SJSA1 (cell line): Measurements from ENCODE around the gene GAB4. TPM values are rescaled to one million over a fixed set of nuclear protein-coding genes. Genes with fewer than 3 reads are reported as not detected.

Source experiments
- DNase-seq, 2 experiments: peaks; one replicate each; pipeline ENCODE4 v3.0.0-alpha.2; 2015 to 2020; ENCODE audit warnings: low spot score in 2 of 2, low read depth in 1 of 2
- H3K27ac ChIP-seq: fragments of 250-450 bp; sonication (Bioruptor Pico); 2 replicates; pipeline ENCODE4 v1.5.1; 2020; ENCODE audit warnings: mild to moderate bottlenecking, moderate library complexity
- H3K27me3 ChIP-seq: fragments of 250-450 bp; sonication (Bioruptor Pico); replicated peaks from 2 replicates; pipeline ENCODE4 v1.5.1; 2020; ENCODE audit warnings: mild to moderate bottlenecking, moderate library complexity
- H3K36me3 ChIP-seq: fragments of 250-450 bp; sonication (Bioruptor Pico); 2 replicates; pipeline ENCODE4 v1.5.1; 2020; ENCODE audit warnings: mild to moderate bottlenecking
- H3K4me1 ChIP-seq: fragments of 250-450 bp; sonication (Bioruptor Pico); replicated peaks from 2 replicates; pipeline ENCODE4 v1.6.1; 2021; ENCODE audit warnings: mild to moderate bottlenecking
- H3K4me3 ChIP-seq: fragments of 250-450 bp; sonication (Bioruptor Pico); 2 replicates; pipeline ENCODE4 v1.5.1; 2020; ENCODE audit warnings: mild to moderate bottlenecking
- H3K9me3 ChIP-seq: fragments of 250-450 bp; sonication (Bioruptor Pico); replicated peaks from 2 replicates; pipeline ENCODE4 v1.5.1; 2020; ENCODE audit warnings: mild to moderate bottlenecking
- total RNA-seq: library from RNA; depleted of rRNA; stranded (reverse); fragments of >200 nt; shearing (Covaris generic); gene quantifications from 2 replicates; pipeline ENCODE4 v1.2.3, GENCODE V29; 2014

The GAB4 gene
- total RNA-seq, 1 experiment from 2014 or later = not detected

GRCh38 chr22:16969508-16970327, 38.3 kb downstream of the GAB4 start:
- no peaks in the 10 kb centered on the region for H3K36me3 ChIP-seq
- no peak overlapping the region for H3K27ac ChIP-seq
- no peaks in the 10 kb centered on the region for H3K27me3 ChIP-seq
- H3K4me1 ChIP-seq = no peaks in the 10 kb centered on the region
- no peak overlapping the region for H3K4me3 ChIP-seq
- no peaks in the 10 kb centered on the region for H3K9me3 ChIP-seq
- DNase-seq = peak in 1 of 2 experiments; percentile 36

GRCh38 chr22:16968218-16968595, 39.8 kb downstream of the GAB4 start:
- Histone ChIP-seq H3K4me3 (no peak overlapping the region), H3K27me3 (no peaks in the 10 kb centered on the region), H3K27ac (no peak overlapping the region), H3K36me3 (no peaks in the 10 kb centered on the region), H3K9me3 (no peaks in the 10 kb centered on the region), H3K4me1 (no peaks in the 10 kb centered on the region)
- peak in 1 of 2 experiments; percentile 24 for DNase-seq

- Histone ChIP-seq H3K9me3 (no peaks in the 10 kb centered on the region), H3K27me3 (no peaks in the 10 kb centered on the region), H3K27ac (no peak overlapping the region)
These were observed 40.4 kb downstream of the GAB4 start for GRCh38 chr22:16967453-16968217.

GRCh38 chr22:16966251-16966650, 41.8 kb downstream of the GAB4 start:
- Histone ChIP-seq H3K4me3 (no peak overlapping the region), H3K27me3 (no peaks in the 10 kb centered on the region), H3K4me1 (no peaks in the 10 kb centered on the region), H3K36me3 (no peaks in the 10 kb centered on the region), H3K27ac (no peak overlapping the region), H3K9me3 (no peaks in the 10 kb centered on the region)
- DNase-seq = no peak

More at GRCh38 chr22:16967453-16968217, 40.4 kb downstream of the GAB4 start:
- Histone ChIP-seq H3K4me1 (no peaks in the 10 kb centered on the region), H3K36me3 (no peaks in the 10 kb centered on the region), H3K4me3 (no peak overlapping the region)
- DNase-seq = no peak

- Histone ChIP-seq H3K4me3 (no peak overlapping the region), H3K4me1 (no peaks in the 10 kb centered on the region), H3K36me3 (no peaks in the 10 kb centered on the region), H3K27ac (no peak overlapping the region), H3K9me3 (no peaks in the 10 kb centered on the region), H3K27me3 (no peaks in the 10 kb centered on the region)
- DNase-seq = peak in 1 of 2 experiments; percentile 35
These were observed 42.5 kb downstream of the GAB4 start for GRCh38 chr22:16965560-16965959.

- no peak overlapping the region for H3K27ac ChIP-seq
- no peaks in the 10 kb centered on the region for H3K27me3 ChIP-seq
- H3K36me3 ChIP-seq = no peaks in the 10 kb centered on the region
- no peaks in the 10 kb centered on the region for H3K9me3 ChIP-seq
- no peak overlapping the region for H3K4me3 ChIP-seq
- peak in 1 of 2 experiments; percentile 36 for DNase-seq
- no peaks in the 10 kb centered on the region for H3K4me1 ChIP-seq
These were observed 42.9 kb downstream of the GAB4 start for GRCh38 chr22:16965083-16965482.

- no peak for DNase-seq
- no peaks in the 10 kb centered on the region for H3K27me3 ChIP-seq
- no peaks in the 10 kb centered on the region for H3K9me3 ChIP-seq
- H3K4me1 ChIP-seq = no peaks in the 10 kb centered on the region
- H3K4me3 ChIP-seq = no peak overlapping the region
- no peaks in the 10 kb centered on the region for H3K36me3 ChIP-seq
- H3K27ac ChIP-seq = no peak overlapping the region
These were observed 43.7 kb downstream of the GAB4 start for GRCh38 chr22:16964366-16964765.

- peak in 1 of 2 experiments; percentile 31 for DNase-seq
- no peak overlapping the region for H3K4me3 ChIP-seq
- H3K9me3 ChIP-seq = no peaks in the 10 kb centered on the region
- H3K27me3 ChIP-seq = no peaks in the 10 kb centered on the region
- no peaks in the 10 kb centered on the region for H3K4me1 ChIP-seq
- H3K27ac ChIP-seq = no peak overlapping the region
- no peaks in the 10 kb centered on the region for H3K36me3 ChIP-seq
These were observed 44.7 kb downstream of the GAB4 start for GRCh38 chr22:16963189-16963945.

- H3K27me3 ChIP-seq = no peaks in the 10 kb centered on the region
- H3K9me3 ChIP-seq = no peaks in the 10 kb centered on the region
- H3K4me3 ChIP-seq = no peak overlapping the region
- no peaks in the 10 kb centered on the region for H3K4me1 ChIP-seq
- H3K36me3 ChIP-seq = no peaks in the 10 kb centered on the region
- peak in 1 of 2 experiments; percentile 25 for DNase-seq
- H3K27ac ChIP-seq = no peak overlapping the region
These were observed 45.5 kb downstream of the GAB4 start for GRCh38 chr22:16962501-16962900.

- H3K4me1 ChIP-seq = no peaks in the 10 kb centered on the region
- no peaks in the 10 kb centered on the region for H3K27me3 ChIP-seq
- no peak overlapping the region for H3K27ac ChIP-seq
- DNase-seq = peak in 1 of 2 experiments; percentile 17
- no peaks in the 10 kb centered on the region for H3K36me3 ChIP-seq
- H3K4me3 ChIP-seq = no peak overlapping the region
- no peaks in the 10 kb centered on the region for H3K9me3 ChIP-seq
These were observed 46.4 kb downstream of the GAB4 start for GRCh38 chr22:16961477-16962186.

GRCh38 chr22:16960884-16961249, 47.2 kb downstream of the GAB4 start:
- Histone ChIP-seq H3K36me3 (no peaks in the 10 kb centered on the region), H3K27ac (no peak overlapping the region), H3K4me1 (no peaks in the 10 kb centered on the region), H3K4me3 (no peak overlapping the region), H3K27me3 (no peaks in the 10 kb centered on the region), H3K9me3 (no peaks in the 10 kb centered on the region)
- no peak for DNase-seq

- Histone ChIP-seq H3K27me3 (no peaks in the 10 kb centered on the region), H3K4me3 (no peak overlapping the region), H3K4me1 (no peaks in the 10 kb centered on the region), H3K27ac (no peak overlapping the region), H3K9me3 (no peaks in the 10 kb centered on the region), H3K36me3 (no peaks in the 10 kb centered on the region)
- DNase-seq = peak in 1 of 2 experiments; percentile 28
These were observed 47.7 kb downstream of the GAB4 start for GRCh38 chr22:16960220-16960883.
